Measurements from ENCODE around the gene WNT1.

Gene WNT1

DNA sequence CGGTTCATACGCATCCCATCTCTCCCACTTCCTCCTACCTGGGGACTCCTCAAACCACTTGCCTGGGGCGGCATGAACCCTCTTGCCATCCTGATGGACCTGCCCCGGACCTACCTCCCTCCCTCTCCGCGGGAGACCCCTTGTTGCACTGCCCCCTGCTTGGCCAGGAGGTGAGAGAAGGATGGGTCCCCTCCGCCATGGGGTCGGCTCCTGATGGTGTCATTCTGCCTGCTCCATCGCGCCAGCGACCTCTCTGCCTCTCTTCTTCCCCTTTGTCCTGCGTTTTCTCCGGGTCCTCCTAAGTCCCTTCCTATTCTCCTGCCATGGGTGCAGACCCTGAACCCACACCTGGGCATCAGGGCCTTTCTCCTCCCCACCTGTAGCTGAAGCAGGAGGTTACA, 3.6 kb downstream of the WNT1 start:
- no peak for DNase-seq

DNA sequence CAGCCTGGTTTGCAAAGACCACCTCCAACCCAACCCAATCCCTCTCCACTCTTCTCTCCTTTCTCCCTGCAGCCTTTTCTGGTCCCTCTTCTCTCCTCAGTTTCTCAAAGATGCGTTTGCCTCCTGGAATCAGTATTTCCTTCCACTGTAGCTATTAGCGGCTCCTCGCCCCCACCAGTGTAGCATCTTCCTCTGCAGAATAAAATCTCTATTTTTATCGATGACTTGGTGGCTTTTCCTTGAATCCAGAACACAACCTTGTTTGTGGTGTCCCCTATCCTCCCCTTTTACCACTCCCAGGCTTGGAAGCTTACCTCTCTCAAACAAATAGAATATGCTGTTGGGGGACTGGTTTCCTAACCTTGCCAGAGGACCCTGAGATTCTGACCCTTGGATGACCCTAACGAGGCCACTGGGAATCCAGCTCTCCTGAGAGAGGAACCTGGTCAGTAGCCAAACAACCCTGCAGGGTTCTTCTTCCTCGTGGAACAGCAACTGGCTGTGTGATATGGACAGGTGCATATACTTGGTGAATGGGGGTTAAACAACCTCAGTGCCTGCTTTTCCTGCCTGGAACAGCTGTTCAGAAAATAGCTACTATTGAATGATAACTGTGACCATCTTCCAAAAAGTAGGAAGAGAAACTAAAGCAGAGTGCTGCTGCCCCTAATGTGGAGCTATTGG, 4.4 kb downstream of the WNT1 start:
- no peak for DNase-seq

DNA sequence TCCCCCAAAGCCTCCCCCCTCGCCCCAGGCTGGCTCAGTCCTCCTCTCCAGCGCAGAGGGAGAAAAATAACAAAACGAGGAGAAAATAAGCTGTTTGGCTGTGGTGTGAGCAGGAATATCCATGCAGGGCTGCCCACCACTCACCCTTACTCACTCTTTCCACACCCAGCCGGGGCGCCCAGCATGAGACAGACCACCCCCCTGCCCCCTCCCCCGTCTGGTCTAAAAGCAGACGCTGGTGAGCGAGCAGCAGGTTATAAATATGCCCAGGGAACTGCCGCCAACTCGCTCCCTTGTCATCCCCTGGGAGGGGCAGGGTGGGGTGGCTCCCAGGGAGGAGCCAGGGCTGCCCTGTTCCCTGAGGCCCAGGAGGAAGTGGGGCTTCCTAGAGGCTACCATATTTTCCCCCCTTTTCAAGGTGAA, 7.4 kb downstream of the WNT1 start:
- no peak for DNase-seq

GRCh38 chr12:48985901-48986300, 7.8 kb downstream of the WNT1 start:
- no peak for DNase-seq

- DNase-seq: no peak
Observed at GRCh38 chr12:48986720-48987291, 8.7 kb downstream of the WNT1 start.

DNA sequence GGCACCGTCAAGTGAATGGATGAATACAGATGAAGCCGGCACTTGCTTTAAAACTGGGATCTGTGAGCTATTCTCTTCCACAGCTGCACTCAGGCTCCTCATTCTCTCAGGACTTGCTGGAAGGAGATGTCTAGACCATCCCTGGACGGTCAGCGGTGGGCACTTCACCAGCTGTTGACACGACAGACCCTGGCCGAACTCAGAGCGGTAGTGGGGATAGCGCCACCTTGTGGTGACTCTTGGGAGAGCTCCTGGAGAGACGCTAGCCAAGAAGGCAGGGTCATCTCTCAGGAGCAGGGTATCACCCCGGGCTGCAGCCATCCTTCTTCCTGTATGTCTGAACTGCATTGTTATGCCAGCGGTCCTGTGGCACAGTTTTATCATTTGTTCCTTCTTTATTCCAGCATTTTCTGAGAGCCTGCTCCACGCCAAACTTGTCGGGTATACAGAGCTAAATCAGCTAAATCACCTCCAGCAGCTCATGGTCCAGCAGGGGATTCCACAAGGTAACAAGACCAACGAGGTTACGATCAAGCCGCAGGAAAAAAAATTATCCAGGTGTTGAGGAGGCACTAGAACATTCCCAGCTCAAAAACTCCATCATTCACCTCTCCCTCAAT, 10.0 kb downstream of the WNT1 start:
- DNase-seq: peak; percentile 82 to 86

- DNase-seq: no peak
Observed at GRCh38 chr12:48990552-48990951, 12.4 kb downstream of the WNT1 start.

- no peak for DNase-seq
Observed at GRCh38 chr12:48991247-48992050, 13.3 kb downstream of the WNT1 start.

DNA sequence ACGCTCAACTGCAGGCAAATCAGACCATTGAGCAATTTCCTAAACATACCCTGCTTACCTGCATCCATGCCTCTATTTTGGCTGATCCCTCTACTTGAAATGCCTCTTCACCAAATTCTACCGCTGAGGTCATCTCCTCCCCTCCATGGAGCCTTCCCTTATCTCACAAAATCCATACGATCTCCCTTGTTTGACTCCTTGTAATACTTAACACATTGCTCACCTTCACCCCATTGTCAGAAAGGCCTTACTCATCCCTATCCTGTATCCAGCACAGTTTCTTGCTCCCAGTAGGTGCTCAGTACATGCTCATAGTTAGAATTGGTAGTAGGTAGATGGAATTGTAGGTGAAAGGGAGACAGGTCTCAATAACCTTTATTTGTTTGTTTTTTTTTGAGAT, 15.7 kb downstream of the WNT1 start:
- DNase-seq: no peak

- DNase-seq: no peak
Observed at GRCh38 chr12:48994224-48995085, 16.3 kb downstream of the WNT1 start.

- DNase-seq: peak in 1 of 2 donors; percentile 51
Observed at GRCh38 chr12:48995086-48995879, 17.2 kb downstream of the WNT1 start.

GRCh38 chr12:48996794-48997718, 18.9 kb downstream of the WNT1 start:
- peak in 1 of 2 donors; percentile 62 for DNase-seq

GRCh38 chr12:48997719-48998496, 19.8 kb downstream of the WNT1 start:
- DNase-seq: peak in 1 of 2 donors; percentile 19

DNA sequence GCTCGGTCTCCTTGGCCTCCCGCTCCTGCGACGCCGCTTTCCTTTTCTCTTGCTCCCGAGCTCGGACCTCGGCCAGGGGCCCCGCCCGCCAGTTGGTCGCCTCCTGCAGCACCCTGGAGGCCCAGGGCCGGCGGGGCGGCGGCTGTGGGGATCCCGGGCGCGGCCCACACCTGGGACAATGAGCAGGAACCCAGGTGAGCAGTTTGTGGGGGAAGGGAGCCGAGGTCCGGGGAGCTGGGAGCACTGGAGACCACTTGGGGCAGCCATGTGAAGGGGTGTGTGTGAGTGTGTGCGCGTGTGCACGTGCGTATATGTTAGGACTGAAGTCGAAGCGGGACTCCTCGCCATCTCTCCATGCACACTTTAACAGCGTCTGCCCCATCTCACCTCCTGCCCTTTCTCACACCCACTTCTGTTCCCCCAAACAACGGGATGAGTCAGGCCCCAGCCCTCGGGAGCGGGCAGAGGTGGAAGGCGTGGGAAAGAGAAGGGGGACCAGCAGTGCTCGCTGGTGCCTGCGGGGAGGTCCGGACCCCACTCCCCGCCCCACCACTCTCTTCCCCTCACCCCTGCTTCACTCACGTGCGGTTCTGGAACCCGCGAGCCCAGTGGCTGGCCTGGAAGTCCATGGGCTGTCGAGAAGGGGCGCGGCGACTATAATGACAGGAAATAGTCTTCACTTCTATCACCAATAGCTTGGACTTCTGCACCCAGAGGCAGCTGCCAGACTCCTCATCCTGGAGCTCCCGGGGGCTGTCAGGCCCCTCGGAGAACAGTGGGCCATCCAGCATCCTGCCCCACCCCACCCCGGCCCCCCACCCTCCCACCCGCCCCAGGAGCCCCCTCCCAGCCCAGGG, 20.6 kb downstream of the WNT1 start:
- no peak for DNase-seq

GRCh38 chr12:48999371-49000131, 21.4 kb downstream of the WNT1 start, which contains the start of gene DDN:
TSS of gene DDN (minus strand) at chr12:48999375. CDS start at chr12:48999287, 88 bp downstream.
- DNase-seq: peak in 1 of 2 donors; percentile 17

GRCh38 chr12:49000346-49000745, 22.2 kb downstream of the WNT1 start:
- DNase-seq: no peak

- no peak for DNase-seq
Observed at GRCh38 chr12:49008943-49009342, 30.8 kb downstream of the WNT1 start.
